H9 (cell line): Measurements from ENCODE around the gene PDLIM7. TPM values are rescaled to one million over a fixed set of nuclear protein-coding genes. Genes with fewer than 3 reads are reported as not detected.

Source experiments
- DNase-seq: peaks from one replicate; pipeline ENCODE4 v3.0.0-alpha.2; 2017
- H2AFZ ChIP-seq: one replicate; pipeline ENCODE4 v1.6.1; 2013; ENCODE audit warnings: mild to moderate bottlenecking, low read length, control low read depth, moderate library complexity
- H2AK5ac ChIP-seq: 2 replicates; pipeline ENCODE4 v1.6.1; 2013; ENCODE audit warnings: low read length, control low read depth, mixed read lengths; ENCODE audit not compliant: insufficient read length
- H2BK120ac ChIP-seq: one replicate; pipeline ENCODE4 v1.6.1; 2013; ENCODE audit warnings: low read depth, mild to moderate bottlenecking, low read length, control low read depth, inconsistent platforms; ENCODE audit not compliant: poor library complexity, severe bottlenecking
- H2BK12ac ChIP-seq: 2 replicates; pipeline ENCODE4 v1.6.1; 2013; ENCODE audit warnings: low read length, control low read depth, mixed read lengths, low read depth; ENCODE audit not compliant: insufficient read length
- H2BK15ac ChIP-seq: 2 replicates; pipeline ENCODE4 v1.6.1; 2013; ENCODE audit warnings: low read depth, low read length, control low read depth
- H2BK20ac ChIP-seq: one replicate; pipeline ENCODE4 v1.6.1; 2013; ENCODE audit warnings: low read depth, mild to moderate bottlenecking, low read length, control low read depth, inconsistent platforms; ENCODE audit not compliant: poor library complexity, severe bottlenecking
- H2BK5ac ChIP-seq: 2 replicates; pipeline ENCODE4 v1.6.1; 2013; ENCODE audit warnings: low read length, control low read depth, mixed read lengths; ENCODE audit not compliant: insufficient read length
- H3K14ac ChIP-seq: 2 replicates; pipeline ENCODE4 v1.6.1; 2013; ENCODE audit warnings: low read length, control low read depth; ENCODE audit not compliant: insufficient read depth
- H3K18ac ChIP-seq: 2 replicates; pipeline ENCODE4 v1.6.1; 2013; ENCODE audit warnings: low read depth, mild to moderate bottlenecking, mixed read lengths, low read length, control low read depth; ENCODE audit not compliant: insufficient read length
- H3K23ac ChIP-seq: 2 replicates; pipeline ENCODE4 v1.6.1; 2013; ENCODE audit warnings: low read length, control low read depth, mixed read lengths, low read depth; ENCODE audit not compliant: insufficient read length
- H3K23me2 ChIP-seq: 2 replicates; pipeline ENCODE4 v1.6.1; 2013; ENCODE audit warnings: low read depth, mild to moderate bottlenecking, mixed read lengths, low read length, control low read depth; ENCODE audit not compliant: insufficient read length, poor library complexity, severe bottlenecking
- H3K27ac ChIP-seq: 2 replicates; pipeline ENCODE4 v1.5.1; 2013; ENCODE audit warnings: low read length, control low read depth, mixed read lengths, low read depth; ENCODE audit not compliant: insufficient read length
- H3K27me3 ChIP-seq: 2 replicates; pipeline ENCODE4 v1.6.1; 2013; ENCODE audit warnings: low read length, control low read depth, inconsistent platforms; ENCODE audit not compliant: insufficient read depth
- H3K4ac ChIP-seq: 2 replicates; pipeline ENCODE4 v1.6.1; 2013; ENCODE audit warnings: low read depth, mild to moderate bottlenecking, control low read depth, inconsistent platforms, low read length, moderate library complexity
- H3K4me1 ChIP-seq: 2 replicates; pipeline ENCODE4 v1.6.1; 2013; ENCODE audit warnings: low read length, control low read depth, inconsistent platforms; ENCODE audit not compliant: insufficient read depth
- H3K4me2 ChIP-seq: 2 replicates; pipeline ENCODE4 v1.6.1; 2013; ENCODE audit warnings: low read length, control low read depth, mixed read lengths; ENCODE audit not compliant: insufficient read length, insufficient read depth
- H3K56ac ChIP-seq: 2 replicates; pipeline ENCODE4 v1.6.1; 2013; ENCODE audit warnings: low read depth, mild to moderate bottlenecking, mixed read lengths, low read length, control low read depth; ENCODE audit not compliant: insufficient read length
- H3K79me1 ChIP-seq: 2 replicates; pipeline ENCODE4 v1.6.1; 2013; ENCODE audit warnings: low read depth, mild to moderate bottlenecking, moderate library complexity, low read length, control low read depth, inconsistent platforms; ENCODE audit not compliant: insufficient read depth, poor library complexity, severe bottlenecking
- H3K79me2 ChIP-seq: 2 replicates; pipeline ENCODE4 v1.6.1; 2013; ENCODE audit warnings: low read length, control low read depth, inconsistent platforms; ENCODE audit not compliant: insufficient read depth
- H3K9ac ChIP-seq: 2 replicates; pipeline ENCODE4 v1.6.1; 2013; ENCODE audit warnings: low read length, control low read depth, mixed read lengths; ENCODE audit not compliant: insufficient read length; ENCODE audit errors: extremely low read depth
- H3K9me3 ChIP-seq: one replicate; pipeline ENCODE4 v1.6.1; 2013; ENCODE audit warnings: low read depth, low read length, inconsistent platforms; ENCODE audit not compliant: control insufficient read depth
- H3T11ph ChIP-seq: one replicate; pipeline ENCODE4 v1.6.1; 2013; ENCODE audit warnings: mild to moderate bottlenecking, low read length, control low read depth, inconsistent platforms
- H4K20me1 ChIP-seq: one replicate; pipeline ENCODE4 v1.6.1; 2013; ENCODE audit not compliant: control insufficient read depth, insufficient read length, insufficient read depth
- H4K5ac ChIP-seq: 2 replicates; pipeline ENCODE4 v1.6.1; 2013; ENCODE audit warnings: low read depth, mild to moderate bottlenecking, mixed read lengths, low read length, control low read depth; ENCODE audit not compliant: insufficient read length
- H4K8ac ChIP-seq: replicated peaks from 2 replicates; pipeline ENCODE4 v1.6.1; 2013; ENCODE audit warnings: low read length, control low read depth, mixed read lengths, low read depth; ENCODE audit not compliant: insufficient read length
- H4K91ac ChIP-seq: 2 replicates; pipeline ENCODE4 v1.6.1; 2013; ENCODE audit warnings: low read depth, mild to moderate bottlenecking, moderate library complexity, mixed read lengths, low read length, control low read depth; ENCODE audit not compliant: insufficient read length
- H3K27ac Mint-ChIP-seq, 3 experiments: 2 replicates in 2 of 3; 3 replicates in 1 of 3; pipeline ENCODE4 v1.8.0; 2020 to 2021; ENCODE audit warnings: mixed read lengths in 3 of 3, mild to moderate bottlenecking in 1 of 3, moderate library complexity in 1 of 3
- H3K27me3 Mint-ChIP-seq: 2 replicates; pipeline ENCODE4 v1.8.0; 2021; ENCODE audit warnings: low read depth, mild to moderate bottlenecking, moderate library complexity, mixed read lengths
- H3K36me3 Mint-ChIP-seq, 3 experiments: 2 replicates in 2 of 3; 3 replicates in 1 of 3; pipeline ENCODE4 v1.8.0; 2020 to 2021; ENCODE audit warnings: low read depth in 3 of 3, mixed read lengths in 3 of 3; ENCODE audit not compliant: insufficient read depth in 1 of 3
- H3K4me1 Mint-ChIP-seq, 2 experiments: 2 replicates each; pipeline ENCODE4 v1.8.0; 2020; ENCODE audit warnings: mixed read lengths in 2 of 2
- H3K4me3 Mint-ChIP-seq, 2 experiments: 2 replicates in 1 of 2; 3 replicates in 1 of 2; pipeline ENCODE4 v1.8.0; 2020 to 2021; ENCODE audit warnings: mild to moderate bottlenecking in 2 of 2, mixed read lengths in 2 of 2, moderate library complexity in 1 of 2
- H3K9me3 Mint-ChIP-seq, 2 experiments: 2 replicates in 1 of 2; 3 replicates in 1 of 2; pipeline ENCODE4 v1.8.0; 2020; ENCODE audit warnings: mild to moderate bottlenecking in 2 of 2, mixed read lengths in 2 of 2, moderate library complexity in 1 of 2
- CTCF ChIP-seq: fragments of 200-600 bp; sonication (generic); conservative IDR thresholded peaks from 3 replicates; pipeline ENCODE4 v1.8.0; 2021; ENCODE audit warnings: antibody characterized with exemption, mild to moderate bottlenecking
- WGBS: extraction: QIAGEN DNeasy Blood & Tissue Kit; methylation state at CpG from one replicate; pipeline ENCODE4 v1.1.7; 2013; ENCODE audit warnings: missing lambda C conversion rate, low lambda C conversion rate, mixed read lengths; ENCODE audit not compliant: insufficient read length; ENCODE audit errors: extremely low coverage; 5-methylcytosine and 5-hydroxymethylcytosine counted together
- total RNA-seq: library from RNA; stranded (reverse); gene quantifications from 2 replicates; pipeline ENCODE4 v1.2.1, GENCODE V29; 2021

PDLIM7 gene
- total RNA-seq, 1 experiment from 2014 or later: 137 TPM

- H3K27ac Mint-ChIP-seq: no peak overlapping the region
- Histone ChIP-seq H2BK15ac (no peak overlapping the region), H2BK5ac (no peak overlapping the region), H4K91ac (no peak overlapping the region), H3K9me3 (no peaks in the 10 kb centered on the region), H3T11ph (no peak overlapping the region), H2AFZ (no peak overlapping the region), H2BK12ac (no peak overlapping the region), H4K20me1 (peaks cover 2% of the 10 kb centered on the region), H3K18ac (no peak overlapping the region), H3K4ac (no peak overlapping the region), H4K8ac (no peak overlapping the region), H3K79me1 (no peaks in the 10 kb centered on the region), H4K5ac (no peak overlapping the region), H3K56ac (no peak overlapping the region), H3K4me2 (no peak overlapping the region), H2BK20ac (no peak overlapping the region), H3K4me1 (no peaks in the 10 kb centered on the region), H2BK120ac (no peak overlapping the region), H3K27ac (no peak overlapping the region), H3K27me3 (no peaks in the 10 kb centered on the region), H3K14ac (no peak overlapping the region), H2AK5ac (no peak overlapping the region), H3K79me2 (no peaks in the 10 kb centered on the region), H3K23ac (no peak overlapping the region), H3K9ac (no peak overlapping the region), H3K23me2 (no peaks in the 10 kb centered on the region)
- peaks cover 0 to under 1% of the 10 kb centered on the region in 2 experiments; a peak in 1 of 5 replicates for H3K9me3 Mint-ChIP-seq
- no peak overlapping the region; a peak in 1 of 5 replicates for H3K4me3 Mint-ChIP-seq
- peaks cover 1% of the 10 kb centered on the region; the same call in 1 of the 2 replicates for H3K27me3 Mint-ChIP-seq
- no peak for DNase-seq
- TF ChIP-seq CTCF: no peak
- H3K36me3 Mint-ChIP-seq: peaks cover 20 to 77% (median 67%) of the 10 kb centered on the region in 3 experiments; a peak in 6 of 7 replicates
- peaks cover under 1 to 11% of the 10 kb centered on the region in 2 experiments; a peak in 3 of 4 replicates for H3K4me1 Mint-ChIP-seq
- WGBS: no CpG with 5 or more reads among the region's 8 CpGs
Measured at GRCh38 chr5:177434437-177434836, 63.0 kb downstream of the PDLIM7 start.
